T-helper 1 cell treated with Interleukin-12 subunit alpha and Interleukin-12 subunit beta and Interleukin-4 antibody, amounts not matched to agents 30 ng/mL and 1 ng/mL, for 36 hours (primary cell): Measurements from ENCODE around the gene KRTAP3-1. TPM values are rescaled to one million over a fixed set of nuclear protein-coding genes. Genes with fewer than 3 reads are reported as not detected.
"Not testable (repeated sequence)": the region's sequence is repeated elsewhere in the genome, so short reads cannot be mapped to it uniquely, and the experiment has no call there.

Experiments used
- intact Hi-C: fragments of 100-400 bp; cut with micrococcal nuclease; formaldehyde crosslinking; loops from one replicate; pipeline ENCODE4 v1.15.1; 2024
- total RNA-seq: library from RNA; stranded (reverse); gene quantifications from 2 replicates; pipeline ENCODE4 v1.2.3, GENCODE V29; 2022

KRTAP3-1 gene
- total RNA-seq, 1 donor from 2014 or later: not detected

- intact Hi-C loops: no loop called here
These were observed 7.8 kb upstream of the KRTAP3-1 start for GRCh38 chr17:41016578-41017215.

GRCh38 chr17:41015454-41015853 lies 6.5 kb upstream of the KRTAP3-1 start:
- intact Hi-C loops: no loop called here

DNA sequence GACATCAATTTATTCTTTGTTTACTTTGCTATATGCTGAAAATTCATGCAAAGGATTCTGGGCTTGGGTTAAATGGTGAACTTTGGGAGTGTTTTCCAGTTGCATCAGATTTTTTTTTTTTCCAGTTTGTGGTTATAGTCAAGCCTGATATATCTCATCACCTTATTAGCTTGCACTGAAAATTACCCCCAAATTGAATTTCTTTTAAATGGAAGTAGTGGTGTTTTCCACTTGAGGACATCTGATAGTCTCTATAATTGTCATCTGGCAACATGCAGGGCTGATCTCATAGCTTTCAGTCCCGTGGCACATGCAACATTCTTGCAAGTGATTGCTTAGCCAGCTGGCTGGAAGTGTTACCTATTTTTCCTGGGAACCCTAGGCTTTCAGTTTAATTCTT lies 4.7 kb upstream of the KRTAP3-1 start:
- intact Hi-C loops: no loop called here

- intact Hi-C loops: no loop called here
These were observed 4.3 kb upstream of the KRTAP3-1 start for GRCh38 chr17:41013181-41013580.

DNA sequence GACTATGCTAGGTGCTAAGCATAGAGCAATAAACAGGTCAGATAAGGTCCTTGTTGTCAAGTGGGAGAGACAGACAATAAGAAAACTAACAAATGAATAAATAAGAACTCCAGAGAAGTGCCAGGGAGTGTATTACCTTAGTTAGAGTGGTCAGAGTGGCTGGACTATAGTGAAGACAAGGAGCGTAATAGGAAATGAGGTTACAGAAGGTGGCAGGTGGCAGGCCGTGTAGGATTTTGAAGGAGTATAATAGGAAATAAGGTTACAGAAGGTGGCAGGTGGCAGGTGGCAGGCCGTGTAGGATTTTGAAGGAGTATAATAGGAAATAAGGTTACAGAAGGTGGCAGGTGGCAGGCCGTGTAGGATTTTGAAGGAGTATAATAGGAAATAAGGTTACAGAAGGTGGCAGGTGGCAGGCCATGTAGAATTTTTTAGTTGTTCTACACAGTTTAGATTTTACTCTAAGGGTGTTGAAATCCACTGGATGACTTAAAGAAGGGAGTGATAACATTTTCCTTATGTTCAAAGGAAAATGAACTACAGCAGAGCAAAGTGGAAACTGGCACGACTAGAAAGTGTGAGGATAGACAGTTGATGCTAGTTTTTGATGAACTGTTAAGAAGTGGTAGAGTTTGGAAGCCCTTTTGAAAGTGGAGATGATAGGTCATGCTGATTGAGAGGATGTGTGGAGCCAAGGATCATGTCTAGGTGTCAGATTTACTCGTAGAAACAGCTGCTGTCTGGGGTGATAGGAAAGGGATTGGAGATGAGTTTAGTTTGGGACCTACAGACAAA lies 3.6 kb upstream of the KRTAP3-1 start:
- intact Hi-C loops: no loop called here

- intact Hi-C loops: no loop called here
These were observed 1.5 kb upstream of the KRTAP3-1 start for GRCh38 chr17:41010441-41010840.

DNA sequence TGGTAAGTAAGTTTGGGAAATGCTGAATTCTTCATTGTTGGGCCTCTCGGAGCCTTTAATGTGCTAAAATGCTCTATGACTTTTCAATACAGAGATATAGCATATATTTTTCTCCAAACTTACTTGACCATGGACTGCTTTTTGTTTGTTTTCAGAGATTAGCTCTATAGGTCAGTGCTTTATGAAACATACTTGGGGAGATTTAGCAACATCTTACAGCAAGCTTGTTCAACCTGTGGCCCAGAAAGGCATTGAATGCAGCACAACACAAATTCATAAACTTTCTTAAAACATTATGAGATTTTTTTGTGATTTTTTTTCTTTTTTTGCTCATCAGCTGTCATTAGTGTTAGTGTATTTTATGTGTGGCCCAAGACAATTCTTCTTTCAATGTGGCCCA lies 1.0 kb upstream of the KRTAP3-1 start:
- intact Hi-C loops: no loop called here

DNA sequence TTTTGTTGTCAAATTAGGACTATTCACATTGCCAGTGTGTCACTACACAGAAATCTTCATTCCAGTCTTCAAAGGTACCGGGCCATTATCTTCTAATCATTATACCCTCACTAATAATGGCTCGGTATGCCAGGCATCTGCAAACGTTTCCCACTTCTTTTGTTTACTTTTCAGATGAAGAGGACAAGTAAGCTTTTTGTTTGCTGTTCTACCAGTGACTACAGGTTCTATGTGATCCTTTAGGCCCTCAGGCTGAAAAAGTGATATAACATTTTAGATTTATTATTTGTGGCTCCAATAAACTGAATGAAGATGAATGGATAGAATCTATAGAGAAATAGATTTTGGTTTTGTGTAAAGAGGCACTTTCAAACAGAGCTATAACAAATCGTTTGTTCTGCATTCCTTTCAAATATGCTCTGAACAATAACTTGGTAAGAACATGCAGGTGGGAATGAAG lies 403 bp upstream of the KRTAP3-1 start:
- intact Hi-C loops: no loop called here

DNA sequence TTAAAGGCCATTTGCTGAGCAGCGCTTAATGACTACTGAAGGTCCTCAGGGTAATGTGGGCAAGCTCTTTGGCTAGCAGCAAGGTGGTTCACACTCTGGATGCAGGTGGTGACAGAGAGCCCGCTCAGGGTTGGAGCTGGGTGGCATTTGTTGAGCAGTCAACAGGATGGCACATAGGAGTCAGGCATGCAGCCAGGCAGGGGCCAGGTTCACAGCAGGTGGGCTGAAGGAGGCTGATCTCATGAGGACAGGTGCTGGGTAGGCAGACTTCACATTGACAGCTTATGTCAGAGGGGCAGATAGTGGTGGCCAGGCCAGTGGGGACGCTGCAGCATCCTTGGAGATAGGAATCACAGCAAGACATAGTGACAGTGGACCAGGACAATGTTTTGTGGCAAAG lies 4.5 kb downstream of the KRTAP3-1 start:
- intact Hi-C loops: no loop called here

GRCh38 chr17:41003926-41004325 lies 5.0 kb downstream of the KRTAP3-1 start:
- intact Hi-C loops: no loop called here

DNA sequence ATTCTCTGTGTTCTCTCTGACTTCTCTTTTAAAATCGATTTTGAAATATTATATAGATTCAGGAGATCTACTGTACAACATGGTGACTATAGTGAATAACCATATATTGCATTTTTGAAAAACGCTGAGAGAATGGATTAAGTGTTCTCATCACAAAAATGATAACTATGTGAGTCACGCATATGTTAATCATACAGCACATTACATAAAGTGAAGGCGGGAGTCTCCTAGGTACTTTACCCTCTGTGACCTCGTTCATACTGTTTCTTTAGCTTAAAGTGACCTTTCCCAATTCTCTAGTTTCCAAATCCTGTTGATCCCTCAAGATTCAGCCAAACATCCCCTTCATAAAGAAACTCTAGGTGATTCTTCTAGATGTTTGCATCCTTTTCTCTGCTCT lies 6.1 kb downstream of the KRTAP3-1 start:
- intact Hi-C loops: no loop called here

DNA sequence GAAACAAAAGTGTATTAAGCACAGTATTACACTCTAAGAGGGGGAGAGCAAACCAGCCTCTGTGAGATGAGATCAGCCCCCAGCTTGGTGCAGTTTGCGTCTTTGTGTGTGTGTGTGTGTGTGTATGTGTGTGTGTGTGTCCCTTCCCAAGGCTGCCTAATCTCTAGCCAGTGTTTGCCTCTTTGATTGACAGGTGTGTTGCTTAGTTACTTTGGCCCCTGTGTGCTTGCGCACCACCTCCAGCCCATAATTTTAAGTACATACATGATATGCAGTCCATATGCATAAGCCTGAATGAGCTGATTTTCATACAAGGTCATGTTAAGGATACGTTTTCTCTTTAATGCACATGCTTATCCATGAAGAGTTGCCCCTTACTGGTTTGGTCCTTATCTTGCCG lies 7.1 kb downstream of the KRTAP3-1 start:
- intact Hi-C loops: no loop called here

DNA sequence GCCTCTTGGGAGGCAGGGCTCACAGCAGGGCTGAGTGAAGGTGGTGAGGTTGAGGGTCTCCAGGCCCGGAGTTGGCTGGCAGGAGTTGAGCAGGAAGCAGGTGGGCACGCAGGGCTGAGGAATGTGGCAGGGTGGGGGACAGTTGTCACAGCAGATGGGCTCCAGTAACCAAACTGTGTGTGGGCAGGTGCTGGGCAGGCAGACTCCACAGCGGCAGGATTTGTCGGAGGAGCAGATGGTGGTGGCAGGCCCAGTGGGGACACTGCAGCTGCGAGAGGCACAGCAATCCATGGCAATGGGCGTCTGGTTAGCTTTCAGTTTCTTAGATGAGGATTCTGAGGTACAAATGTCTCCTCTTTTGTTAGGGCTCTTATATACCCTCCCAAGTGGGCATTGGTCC lies 9.4 kb downstream of the KRTAP3-1 start, which contains the start of gene KRTAP3-2:
KRTAP3-2 (minus strand) TSS at position 344 of the 400 bp plus-strand sequence; CDS start at position 291, 53 bp downstream.
- intact Hi-C loops: not testable (repeated sequence)

- intact Hi-C loops: no loop called here
These were observed 11.6 kb downstream of the KRTAP3-1 start for GRCh38 chr17:40997361-40997760.

GRCh38 chr17:40996829-40997228 lies 12.1 kb downstream of the KRTAP3-1 start:
- intact Hi-C loops: no loop called here

DNA sequence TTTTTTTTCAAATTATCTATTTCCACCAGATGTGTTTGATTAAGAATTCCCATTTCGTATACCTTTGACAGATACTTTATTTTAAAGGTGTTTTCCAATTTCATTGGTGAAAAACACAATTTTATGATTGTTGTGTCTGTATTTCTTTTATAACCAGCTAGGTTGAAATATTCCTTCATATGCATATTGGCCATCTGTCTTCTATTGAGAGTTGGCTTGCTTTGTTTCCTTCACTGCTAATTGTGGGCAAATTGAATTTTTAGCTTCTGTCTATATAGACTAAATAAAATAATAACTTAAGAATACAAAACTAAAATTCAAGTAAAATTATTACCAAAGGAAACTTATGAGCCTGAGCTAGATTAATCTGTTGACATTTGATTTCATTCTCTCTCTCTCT lies 13.8 kb downstream of the KRTAP3-1 start:
- intact Hi-C loops: no loop called here

GRCh38 chr17:40993839-40994238 lies 15.1 kb downstream of the KRTAP3-1 start, which contains the start of gene KRTAP3-3:
Gene KRTAP3-3, minus strand, starts transcription at chr17:40994164. Its CDS starts 67 bp downstream, at chr17:40994097.
- intact Hi-C loops: no loop called here

DNA sequence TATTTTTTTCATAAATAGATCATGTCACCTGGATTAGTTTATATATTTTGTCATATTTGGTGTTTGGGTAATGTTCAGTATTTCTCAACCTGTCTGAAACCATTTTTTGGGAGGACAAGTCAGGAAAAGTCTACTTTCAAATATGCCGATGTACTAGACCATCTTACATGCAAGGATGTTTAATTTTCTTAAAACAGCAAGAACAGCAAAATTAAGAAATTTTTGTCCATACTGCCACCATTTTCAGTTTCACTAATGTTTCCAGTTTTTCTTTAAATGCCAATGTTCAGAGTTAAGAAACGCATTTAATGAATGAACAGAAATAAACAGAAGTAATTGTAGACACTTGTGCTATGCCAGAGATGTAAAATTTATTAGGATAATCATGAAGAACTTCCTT lies 15.8 kb downstream of the KRTAP3-1 start:
- intact Hi-C loops: no loop called here

DNA sequence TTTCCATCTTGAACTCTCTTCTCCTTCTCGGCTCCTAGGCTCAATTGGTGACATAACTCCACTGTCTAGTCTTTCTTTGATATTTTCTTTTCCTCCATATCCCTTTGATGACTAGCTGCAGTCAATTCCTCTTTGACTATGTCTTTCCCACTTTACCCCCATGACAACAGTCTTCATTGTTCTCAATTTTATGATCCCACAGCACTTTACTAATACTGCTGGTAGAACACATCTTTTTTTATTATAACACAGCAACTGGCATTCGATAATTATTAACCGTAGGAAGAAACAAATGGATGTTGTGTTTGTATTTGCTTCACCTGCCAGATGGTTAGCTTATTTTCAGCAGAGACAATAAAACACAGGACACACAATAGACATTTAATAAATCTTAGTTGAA lies 16.3 kb downstream of the KRTAP3-1 start:
- intact Hi-C loops: no loop called here

DNA sequence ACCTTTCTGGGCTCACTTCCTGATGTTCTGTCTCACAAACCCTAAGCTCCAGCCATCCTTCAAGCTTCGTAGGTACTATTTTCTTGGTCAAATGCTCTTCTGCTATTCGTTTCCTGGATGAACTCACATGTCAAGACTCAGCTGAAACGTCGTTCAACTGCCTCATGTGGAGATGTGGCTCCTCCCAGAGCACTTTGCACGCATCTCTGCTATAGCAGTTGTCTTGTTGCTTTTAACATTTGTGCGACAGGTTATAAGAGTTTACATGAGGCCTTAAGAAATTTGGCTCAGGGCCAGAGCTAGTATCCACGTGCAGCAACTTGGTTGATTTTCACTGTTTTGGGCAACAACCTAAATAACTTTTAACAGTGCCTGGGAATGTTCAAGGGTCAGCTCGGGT lies 22.0 kb downstream of the KRTAP3-1 start:
- intact Hi-C loops: no loop called here

- intact Hi-C loops: no loop called here
These were observed 24.7 kb downstream of the KRTAP3-1 start, which contains the start of gene KRT40 for GRCh38 chr17:40984226-40984625. Gene KRT40, minus strand, starts transcription at chr17:40984326. Its CDS starts 53 bp downstream, at chr17:40984273.

DNA sequence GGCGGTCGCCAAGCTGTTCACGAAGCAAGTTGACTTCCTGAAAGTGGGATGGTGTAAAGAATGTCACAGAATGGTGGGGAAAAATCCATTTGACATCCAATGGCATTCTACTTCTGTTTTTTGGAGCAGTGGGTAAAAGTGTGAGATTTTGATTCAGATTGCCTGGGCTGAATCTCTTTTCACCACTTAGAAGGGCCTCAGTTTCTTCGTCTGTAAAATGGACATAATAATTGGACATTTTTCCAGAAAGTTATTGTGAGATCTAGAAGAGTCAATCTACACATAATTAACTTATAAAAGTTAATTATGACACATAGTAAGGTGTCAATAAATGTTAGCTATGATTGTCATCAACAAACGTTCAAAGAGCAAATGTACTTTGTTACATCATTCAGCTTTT lies 27.8 kb downstream of the KRTAP3-1 start:
- intact Hi-C loops: no loop called here

GRCh38 chr17:40980596-40980995 lies 28.3 kb downstream of the KRTAP3-1 start:
- intact Hi-C loops: no loop called here
